Thyroid gland (tissue), 4 donors: Measurements from ENCODE around the gene EFNA2. TPM values are rescaled to one million over a fixed set of nuclear protein-coding genes. Genes with fewer than 3 reads are reported as not detected.

ENCODE experiments used
- DNase-seq, 2 donors: peaks; one replicate each; pipeline ENCODE4 v3.0.0-alpha.2; 2019
- H3K27ac ChIP-seq, 3 donors: fragments of 200-600 bp; sonication (generic); 1 replicate in 2 of 3; 2 replicates in 1 of 3; pipeline ENCODE4 v1.5.1; 2016 to 2019; ENCODE audit warnings: mild to moderate bottlenecking in 1 of 3, moderate library complexity in 1 of 3
- H3K27me3 ChIP-seq: fragments of 200-600 bp; sonication (generic); one replicate; pipeline ENCODE4 v1.5.1; 2019
- H3K36me3 ChIP-seq, 2 donors: fragments of 200-600 bp; sonication (generic); one replicate each; pipeline ENCODE4 v1.5.1; 2016 to 2019
- H3K4me1 ChIP-seq, 2 donors: fragments of 200-600 bp; sonication (generic); one replicate each; pipeline ENCODE4 v1.5.1; 2017 to 2019
- H3K4me3 ChIP-seq, 3 donors: fragments of 200-600 bp; sonication (generic); replicated peaks in 1 of 3; 1 replicate in 2 of 3; 2 replicates in 1 of 3; pipeline ENCODE4 v1.5.1; 2016; ENCODE audit warnings: mild to moderate bottlenecking in 1 of 3
- H3K9me3 ChIP-seq: fragments of 200-600 bp; sonication (generic); one replicate; pipeline ENCODE4 v1.5.1; 2017
- CTCF ChIP-seq, 6 experiments: fragments of 200-600 bp in 3 of 6; fragments of 450-650 bp in 3 of 6; sonication (generic) in 3 of 6; IDR thresholded peaks; one replicate each; pipeline ENCODE4 v1.5.1; 2016 to 2019; ENCODE audit warnings: antibody characterized with exemption in 6 of 6, mild to moderate bottlenecking in 2 of 6, inconsistent platforms in 1 of 6, moderate library complexity in 1 of 6
- POLR2A ChIP-seq, 2 donors: fragments of 450-650 bp; IDR thresholded peaks; one replicate each; pipeline ENCODE4 v1.6.1; 2017; ENCODE audit warnings: antibody characterized with exemption in 2 of 2, mild to moderate bottlenecking in 2 of 2, moderate library complexity in 1 of 2
- WGBS, 2 donors: methylation state at CpG; one replicate each; pipeline ENCODE4 v1.1.5; 2017; 5-methylcytosine and 5-hydroxymethylcytosine counted together
- intact Hi-C: fragments of 100-400 bp; cut with DNase I; formaldehyde crosslinking; loops from one replicate; pipeline ENCODE4 v1.15.1; 2023
- total RNA-seq, 4 donors: library from RNA; depleted of rRNA; stranded (reverse); fragments of >200 nt; gene quantifications; one replicate each; pipeline ENCODE4 v1.2.3, GENCODE V29; 2016

EFNA2 gene
- not detected for total RNA-seq

GRCh38 chr19:1285737-1286360, at the start of gene EFNA2:
TSS of gene EFNA2 (plus strand) at chr19:1285873. CDS start at chr19:1286169, 296 bp downstream.
- H3K27ac ChIP-seq: no peak within 1 kb of the TSS
- no peaks in the 10 kb centered on the region for H3K9me3 ChIP-seq
- intact Hi-C loops: loop anchor here (10.0 kb wide), 1 partner anchor 239 kb away; the partner anchor contains the start of gene PLK5
- TF ChIP-seq POLR2A (IDR thresholded peaks at IDR 0.05) (no peak), CTCF (IDR thresholded peaks at IDR 0.05) (no peak)
- no peaks in the 10 kb centered on the region for H3K27me3 ChIP-seq
- H3K4me3 ChIP-seq: no peak within 1 kb of the TSS
- no peaks in the 10 kb centered on the region for H3K4me1 ChIP-seq
- DNase-seq: no peak
- WGBS, 2 donors: no CpG with 5 or more reads among the region's 113 CpGs
- no peaks in the 10 kb centered on the region for H3K36me3 ChIP-seq

GRCh38 chr19:1236576-1236975, 49.1 kb upstream of the EFNA2 start:
- H3K4me1 ChIP-seq: peaks cover 28 to 52% of the 10 kb centered on the region in 2 donors
- intact Hi-C loops: loop anchor here (10.0 kb wide), 1 partner anchor 312 kb away; the partner anchor contains the start of gene ARID3A
- H3K27ac ChIP-seq: no peak overlapping the region
- H3K27me3 ChIP-seq: no peaks in the 10 kb centered on the region
- DNase-seq: no peak
- H3K36me3 ChIP-seq: no peaks in the 10 kb centered on the region
- TF ChIP-seq POLR2A (IDR thresholded peaks at IDR 0.05): no peak
- H3K4me3 ChIP-seq: peak overlapping the region in 1 of 3 donors; percentile 51
- WGBS, 2 donors: 57 to 70% methylated on average over 8 to 9 of the region's 42 CpGs
- no peaks in the 10 kb centered on the region for H3K9me3 ChIP-seq

- H3K4me1 ChIP-seq: peaks cover 29 to 48% of the 10 kb centered on the region in 2 donors
- H3K4me3 ChIP-seq: peak overlapping the region in 1 of 3 donors; percentile 51
- H3K36me3 ChIP-seq: no peaks in the 10 kb centered on the region
- TF ChIP-seq POLR2A (IDR thresholded peaks at IDR 0.05): no peak
- no peak for TF ChIP-seq CTCF (IDR thresholded peaks at IDR 0.05)
- intact Hi-C loops: loop anchor here (10.0 kb wide), 1 partner anchor 312 kb away; the partner anchor contains the start of gene ARID3A
- no peak overlapping the region for H3K27ac ChIP-seq
- no peaks in the 10 kb centered on the region for H3K27me3 ChIP-seq
- H3K9me3 ChIP-seq: no peaks in the 10 kb centered on the region
- 1 to 2% methylated on average over 11 to 22 of the region's 60 CpGs for WGBS, 2 donors
- DNase-seq: peak in 1 of 2 donors; percentile 48
Measured at GRCh38 chr19:1237027-1237659, 48.5 kb upstream of the EFNA2 start.

GRCh38 chr19:1237754-1238368, 47.8 kb upstream of the EFNA2 start, which contains the start of gene CBARP:
TSS of gene CBARP (minus strand) at chr19:1238005. CDS start at chr19:1236100, 1,905 bp downstream.
- Histone ChIP-seq H3K9me3 (no peaks in the 10 kb centered on the region), H3K4me1 (peaks cover 34 to 48% of the 10 kb centered on the region in 2 donors), H3K27ac (peak within 1 kb of the TSS in 2 of 3 donors; percentile 90 to 94), H3K4me3 (peak within 1 kb of the TSS in 1 of 3 donors; percentile 51), H3K36me3 (no peaks in the 10 kb centered on the region), H3K27me3 (no peaks in the 10 kb centered on the region)
- TF ChIP-seq POLR2A (IDR thresholded peaks at IDR 0.05) (peak in 1 of 2 donors; percentile 28), CTCF (IDR thresholded peaks at IDR 0.05) (no peak)
- 5% methylated on average over 3 of the region's 87 CpGs; no CpG with 5 or more reads in 1 of the 2 donors for WGBS, 2 donors
- intact Hi-C loops: loop anchor here (10.0 kb wide), 1 partner anchor 313 kb away; the partner anchor contains the start of gene ARID3A
- DNase-seq: peak; percentile 55 to 63
